ENCODE results near the gene GALNT16.

The GALNT16 gene

GRCh38 chr14:69242311-69243224 lies 17.4 kb upstream of the GALNT16 start:
- H3K27me3 Mint-ChIP-seq: no peaks in the 10 kb centered on the region

GRCh38 chr14:69244946-69245345 lies 15.0 kb upstream of the GALNT16 start:
- no peak overlapping the region for H3K27ac Mint-ChIP-seq
- H3K4me3 Mint-ChIP-seq: no peak overlapping the region
- no peaks in the 10 kb centered on the region for H3K27me3 Mint-ChIP-seq
- peaks cover 3% of the 10 kb centered on the region for H3K4me1 Mint-ChIP-seq (ENCODE audit: low read depth)
- H3K9me3 Mint-ChIP-seq (ENCODE audit: low read depth): no peaks in the 10 kb centered on the region
- H3K36me3 Mint-ChIP-seq: no peaks in the 10 kb centered on the region

More at GRCh38 chr14:69242311-69243224, 17.4 kb upstream of the GALNT16 start:
- Mint-ChIP-seq H3K9me3 (ENCODE audit: low read depth) (no peaks in the 10 kb centered on the region), H3K4me3 (no peak overlapping the region), H3K4me1 (ENCODE audit: low read depth) (peaks cover 3% of the 10 kb centered on the region), H3K27ac (no peak overlapping the region), H3K36me3 (no peaks in the 10 kb centered on the region)

GRCh38 chr14:69246331-69246730 lies 13.6 kb upstream of the GALNT16 start:
- no peak overlapping the region for H3K4me3 Mint-ChIP-seq
- H3K9me3 Mint-ChIP-seq (ENCODE audit: low read depth): no peaks in the 10 kb centered on the region
- H3K27ac Mint-ChIP-seq: no peak overlapping the region
- peaks cover 3% of the 10 kb centered on the region for H3K4me1 Mint-ChIP-seq (ENCODE audit: low read depth)
- H3K36me3 Mint-ChIP-seq: no peaks in the 10 kb centered on the region
- no peaks in the 10 kb centered on the region for H3K27me3 Mint-ChIP-seq

GRCh38 chr14:69247676-69248440 lies 12.1 kb upstream of the GALNT16 start:
- H3K4me1 Mint-ChIP-seq (ENCODE audit: low read depth): peaks cover under 1% of the 10 kb centered on the region

GRCh38 chr14:69249603-69250002 lies 10.4 kb upstream of the GALNT16 start:
- H3K4me1 Mint-ChIP-seq (ENCODE audit: low read depth): no peaks in the 10 kb centered on the region
- H3K27ac Mint-ChIP-seq: no peak overlapping the region
- no peaks in the 10 kb centered on the region for H3K27me3 Mint-ChIP-seq
- no peaks in the 10 kb centered on the region for H3K36me3 Mint-ChIP-seq
- H3K4me3 Mint-ChIP-seq: no peak overlapping the region
- no peaks in the 10 kb centered on the region for H3K9me3 Mint-ChIP-seq (ENCODE audit: low read depth)

More at GRCh38 chr14:69247676-69248440, 12.1 kb upstream of the GALNT16 start:
- no peaks in the 10 kb centered on the region for H3K27me3 Mint-ChIP-seq
- H3K4me3 Mint-ChIP-seq: no peak overlapping the region
- no peak overlapping the region for H3K27ac Mint-ChIP-seq
- H3K36me3 Mint-ChIP-seq: no peaks in the 10 kb centered on the region
- H3K9me3 Mint-ChIP-seq (ENCODE audit: low read depth): no peaks in the 10 kb centered on the region

GRCh38 chr14:69252851-69253250 lies 7.1 kb upstream of the GALNT16 start:
- Mint-ChIP-seq H3K27me3 (peaks cover 7% of the 10 kb centered on the region), H3K9me3 (ENCODE audit: low read depth) (no peaks in the 10 kb centered on the region), H3K27ac (no peak overlapping the region), H3K4me3 (no peak overlapping the region), H3K36me3 (no peaks in the 10 kb centered on the region), H3K4me1 (ENCODE audit: low read depth) (no peaks in the 10 kb centered on the region)

GRCh38 chr14:69259168-69259526 lies 811 bp upstream of the GALNT16 start:
- Mint-ChIP-seq H3K4me3 (peak overlapping the region; percentile 66), H3K27ac (no peak overlapping the region), H3K36me3 (no peaks in the 10 kb centered on the region), H3K27me3 (peaks cover 30% of the 10 kb centered on the region), H3K9me3 (ENCODE audit: low read depth) (no peaks in the 10 kb centered on the region), H3K4me1 (ENCODE audit: low read depth) (peaks cover 10% of the 10 kb centered on the region)

GRCh38 chr14:69260190-69260860 lies 367 bp downstream of the GALNT16 start:
- H3K4me3 Mint-ChIP-seq: peak overlapping the region; percentile 60
- H3K9me3 Mint-ChIP-seq (ENCODE audit: low read depth): no peaks in the 10 kb centered on the region
- H3K27ac Mint-ChIP-seq: no peak overlapping the region
- peaks cover 31% of the 10 kb centered on the region for H3K27me3 Mint-ChIP-seq
- no peaks in the 10 kb centered on the region for H3K36me3 Mint-ChIP-seq
- H3K4me1 Mint-ChIP-seq (ENCODE audit: low read depth): peaks cover 10% of the 10 kb centered on the region

- Mint-ChIP-seq H3K4me3 (peak overlapping the region; percentile 76), H3K36me3 (no peaks in the 10 kb centered on the region), H3K27ac (no peak overlapping the region), H3K27me3 (peaks cover 31% of the 10 kb centered on the region), H3K4me1 (ENCODE audit: low read depth) (peaks cover 10% of the 10 kb centered on the region), H3K9me3 (ENCODE audit: low read depth) (no peaks in the 10 kb centered on the region)
Measured at GRCh38 chr14:69260861-69261564, 1.1 kb downstream of the GALNT16 start.

GRCh38 chr14:69261761-69262331 lies 1.9 kb downstream of the GALNT16 start:
- Mint-ChIP-seq H3K27ac (no peak overlapping the region), H3K4me1 (ENCODE audit: low read depth) (peaks cover 10% of the 10 kb centered on the region), H3K27me3 (peaks cover 30% of the 10 kb centered on the region), H3K4me3 (peak overlapping the region; percentile 76), H3K36me3 (no peaks in the 10 kb centered on the region), H3K9me3 (ENCODE audit: low read depth) (no peaks in the 10 kb centered on the region)

- no peaks in the 10 kb centered on the region for H3K9me3 Mint-ChIP-seq (ENCODE audit: low read depth)
- H3K36me3 Mint-ChIP-seq: no peaks in the 10 kb centered on the region
- no peak overlapping the region for H3K4me3 Mint-ChIP-seq
- peaks cover 10% of the 10 kb centered on the region for H3K4me1 Mint-ChIP-seq (ENCODE audit: low read depth)
- H3K27me3 Mint-ChIP-seq: peaks cover 33% of the 10 kb centered on the region
- H3K27ac Mint-ChIP-seq: no peak overlapping the region
Measured at GRCh38 chr14:69262516-69262915, 2.6 kb downstream of the GALNT16 start.

- H3K36me3 Mint-ChIP-seq: no peaks in the 10 kb centered on the region
- H3K27me3 Mint-ChIP-seq: peaks cover 26% of the 10 kb centered on the region
- H3K4me3 Mint-ChIP-seq: no peak overlapping the region
- peaks cover 10% of the 10 kb centered on the region for H3K4me1 Mint-ChIP-seq (ENCODE audit: low read depth)
- H3K9me3 Mint-ChIP-seq (ENCODE audit: low read depth): no peaks in the 10 kb centered on the region
- H3K27ac Mint-ChIP-seq: no peak overlapping the region
Measured at GRCh38 chr14:69263364-69263763, 3.4 kb downstream of the GALNT16 start.

GRCh38 chr14:69263771-69264170 lies 3.8 kb downstream of the GALNT16 start:
- Mint-ChIP-seq H3K9me3 (ENCODE audit: low read depth) (no peaks in the 10 kb centered on the region), H3K27me3 (peaks cover 24% of the 10 kb centered on the region), H3K4me3 (no peak overlapping the region), H3K36me3 (no peaks in the 10 kb centered on the region), H3K27ac (no peak overlapping the region), H3K4me1 (ENCODE audit: low read depth) (peaks cover 10% of the 10 kb centered on the region)

Data from activated naive CD8-positive, alpha-beta T cell (primary cell).